HG03045 (cell line): ENCODE measurements around the gene MAMLD1.

Experiments used
- ATAC-seq: cut with Tn5 transposase; IDR thresholded peaks from one replicate; pipeline ENCODE4 v1.9.1; 2021; ENCODE audit warnings: mild to moderate bottlenecking, moderate library complexity; ENCODE audit not compliant: unreplicated experiment

The MAMLD1 gene

GRCh38 chrX:150352581-150352980, 10.5 kb upstream of the MAMLD1 start:
- ATAC-seq, result no peak

DNA sequence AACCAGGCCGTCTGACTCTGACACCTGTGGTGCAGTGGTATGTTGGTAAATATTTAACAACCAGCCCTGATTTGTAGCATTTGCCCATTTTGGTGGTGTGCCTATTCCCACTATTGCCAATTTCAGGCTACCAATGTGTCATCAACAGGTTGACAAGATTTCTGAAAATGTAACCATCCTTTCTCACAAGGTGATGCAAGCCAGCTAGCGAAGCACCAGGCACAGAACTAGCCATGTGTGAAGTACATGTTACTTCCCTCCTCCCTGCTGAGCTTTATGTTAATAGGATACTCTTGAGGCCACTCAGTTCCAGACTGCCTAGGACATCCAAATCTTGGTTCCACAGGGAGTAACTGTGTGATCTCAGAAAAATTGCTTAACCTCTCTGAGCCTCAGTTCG, 7.2 kb upstream of the MAMLD1 start:
- no peak for ATAC-seq

DNA sequence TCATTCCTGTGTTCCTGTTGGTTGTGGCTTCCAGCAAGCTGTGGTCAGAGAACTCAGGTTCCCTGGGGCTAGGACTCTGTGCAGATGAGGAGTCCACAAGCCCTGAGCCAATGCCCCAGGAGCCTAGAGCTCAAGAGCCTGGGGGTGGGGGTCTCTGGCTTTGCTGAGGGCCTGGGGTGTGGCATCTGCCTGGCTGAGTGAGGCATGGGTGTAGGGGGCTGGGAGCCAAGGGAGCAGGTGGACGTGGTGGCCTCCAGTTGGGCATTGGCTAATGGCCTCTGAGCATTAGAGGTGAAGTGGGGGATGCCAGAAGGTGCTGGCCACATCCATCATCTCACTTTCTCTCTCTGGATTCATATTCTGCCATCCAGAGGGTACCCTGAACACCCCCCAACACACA, 5.3 kb upstream of the MAMLD1 start:
- no peak for ATAC-seq

- ATAC-seq, result no peak
Observed at GRCh38 chrX:150358651-150359050, 4.5 kb upstream of the MAMLD1 start.

- ATAC-seq, result no peak
Observed at GRCh38 chrX:150360331-150360730, 2.8 kb upstream of the MAMLD1 start.

DNA sequence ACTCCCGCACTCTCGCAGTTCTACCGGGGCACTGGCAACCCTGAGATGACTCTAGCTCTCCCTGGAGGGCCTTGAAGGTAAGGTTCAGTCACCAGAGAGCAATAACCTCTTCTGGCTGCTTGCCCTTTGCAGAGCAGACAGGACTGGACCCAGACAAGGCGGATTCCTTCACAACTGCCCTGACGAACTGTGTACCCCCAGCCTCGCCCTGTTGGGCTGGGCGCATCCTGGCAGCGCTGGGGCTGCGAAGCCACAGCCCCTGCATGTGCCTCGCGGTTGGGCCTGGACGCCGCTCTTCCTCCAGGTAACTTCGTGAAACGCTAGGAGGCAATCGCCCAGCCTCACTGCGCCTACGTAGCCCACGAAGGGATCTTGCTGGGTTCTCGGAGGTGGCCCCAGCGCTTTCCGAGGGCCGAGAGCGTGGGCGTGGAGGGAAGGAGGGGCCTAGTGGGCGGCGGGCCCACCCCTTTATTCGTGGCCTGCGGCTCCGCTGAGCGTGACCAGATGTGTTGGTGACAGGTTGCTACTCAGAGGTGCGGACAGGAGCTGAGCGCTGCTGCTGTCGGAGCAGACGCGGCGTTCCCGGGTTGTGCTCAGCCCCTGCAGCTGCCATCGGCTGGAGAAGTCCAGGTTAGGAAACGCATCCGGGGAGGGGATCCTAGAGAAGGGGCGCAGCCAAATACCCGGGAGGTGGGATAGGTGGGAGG, 1.9 kb upstream of the MAMLD1 start:
- ATAC-seq, result no peak

- no peak for ATAC-seq
Observed at GRCh38 chrX:150361777-150362351, 1.3 kb upstream of the MAMLD1 start.

DNA sequence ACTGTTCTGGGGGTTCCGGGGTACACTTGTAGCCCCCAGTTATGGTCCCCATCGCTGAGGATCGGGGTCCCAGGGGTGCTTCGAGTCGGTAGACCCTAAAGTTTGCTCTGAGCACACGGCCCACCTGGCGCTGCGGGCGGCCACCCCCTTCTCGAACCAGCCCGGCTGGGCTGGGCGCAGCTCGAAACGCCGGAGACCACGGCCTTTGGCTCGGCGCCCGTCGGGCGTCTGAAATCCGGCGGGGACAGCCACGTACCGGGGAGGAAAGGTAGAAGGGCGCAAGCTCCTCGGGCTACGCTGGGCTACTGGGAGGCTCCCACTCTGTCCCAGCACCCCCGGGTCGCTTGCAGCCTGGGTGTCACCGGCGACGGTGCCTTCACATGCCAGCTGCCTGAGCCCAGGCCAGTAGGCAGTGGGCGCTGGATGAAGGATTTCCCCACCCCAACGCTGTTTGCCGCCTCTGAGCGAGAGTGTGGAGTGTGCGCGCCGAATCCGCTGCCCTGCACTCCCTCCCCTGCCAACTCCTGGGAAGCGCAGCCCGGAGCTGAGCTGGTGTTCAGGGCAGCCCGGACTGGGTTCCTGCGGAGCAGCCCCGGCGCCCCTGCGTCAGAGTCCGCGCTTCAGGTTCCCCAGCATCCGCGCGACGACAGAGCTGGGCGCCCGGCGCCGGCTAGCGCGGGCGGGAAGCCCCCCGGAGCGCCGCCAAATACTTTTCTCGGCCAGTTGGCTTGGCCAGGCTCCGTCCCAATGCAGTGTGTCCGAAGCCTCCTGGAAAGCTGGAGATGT, 637 bp downstream of the MAMLD1 start:
- no peak for ATAC-seq

GRCh38 chrX:150364347-150365050, 1.4 kb downstream of the MAMLD1 start:
- no peak for ATAC-seq

DNA sequence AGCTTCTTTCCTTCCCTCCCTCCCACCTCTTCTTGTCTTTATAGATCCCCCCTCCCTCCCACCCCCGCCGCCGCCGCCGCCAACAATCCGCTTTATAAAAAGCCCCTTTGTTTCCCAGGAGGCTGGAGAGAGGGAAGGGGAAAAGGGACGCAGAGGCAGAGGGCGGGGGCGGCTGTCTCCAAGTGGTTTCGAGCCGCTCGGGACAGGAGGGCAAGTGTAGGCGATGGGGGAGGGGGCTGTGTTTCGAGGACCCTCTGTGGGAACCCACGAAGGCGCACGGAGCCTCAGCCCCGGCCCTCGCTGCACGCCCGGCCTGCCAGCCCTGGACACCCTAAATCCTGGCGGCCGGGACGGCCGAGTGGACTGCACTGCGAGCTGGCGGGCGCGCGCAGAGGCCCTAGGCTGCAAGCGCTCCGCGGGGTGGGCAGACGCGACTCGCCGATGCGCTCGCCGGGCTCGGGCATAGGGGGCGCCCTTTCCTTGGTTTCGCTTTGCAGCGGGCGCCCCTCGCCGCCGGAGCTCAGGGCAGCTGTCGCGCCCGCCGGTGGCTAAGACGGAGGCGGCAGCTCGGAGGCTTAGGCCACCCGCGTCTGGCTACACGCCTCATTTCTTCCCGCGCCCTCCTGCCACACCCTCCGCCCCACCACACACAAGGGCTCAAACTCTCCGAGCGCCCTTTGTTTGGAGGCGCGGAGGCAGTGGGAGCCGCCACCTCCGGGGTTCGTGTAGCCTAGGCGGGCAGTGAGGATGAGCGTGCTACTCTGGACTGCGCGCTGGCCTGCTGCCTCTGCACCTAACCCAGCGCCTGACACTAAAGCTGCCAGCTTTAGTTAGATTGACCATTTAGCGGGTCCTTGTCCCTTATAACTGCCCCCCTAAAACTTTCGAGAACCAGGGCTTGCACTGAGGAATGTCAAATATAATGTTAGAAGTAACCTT, 2.2 kb downstream of the MAMLD1 start:
- no peak for ATAC-seq

DNA sequence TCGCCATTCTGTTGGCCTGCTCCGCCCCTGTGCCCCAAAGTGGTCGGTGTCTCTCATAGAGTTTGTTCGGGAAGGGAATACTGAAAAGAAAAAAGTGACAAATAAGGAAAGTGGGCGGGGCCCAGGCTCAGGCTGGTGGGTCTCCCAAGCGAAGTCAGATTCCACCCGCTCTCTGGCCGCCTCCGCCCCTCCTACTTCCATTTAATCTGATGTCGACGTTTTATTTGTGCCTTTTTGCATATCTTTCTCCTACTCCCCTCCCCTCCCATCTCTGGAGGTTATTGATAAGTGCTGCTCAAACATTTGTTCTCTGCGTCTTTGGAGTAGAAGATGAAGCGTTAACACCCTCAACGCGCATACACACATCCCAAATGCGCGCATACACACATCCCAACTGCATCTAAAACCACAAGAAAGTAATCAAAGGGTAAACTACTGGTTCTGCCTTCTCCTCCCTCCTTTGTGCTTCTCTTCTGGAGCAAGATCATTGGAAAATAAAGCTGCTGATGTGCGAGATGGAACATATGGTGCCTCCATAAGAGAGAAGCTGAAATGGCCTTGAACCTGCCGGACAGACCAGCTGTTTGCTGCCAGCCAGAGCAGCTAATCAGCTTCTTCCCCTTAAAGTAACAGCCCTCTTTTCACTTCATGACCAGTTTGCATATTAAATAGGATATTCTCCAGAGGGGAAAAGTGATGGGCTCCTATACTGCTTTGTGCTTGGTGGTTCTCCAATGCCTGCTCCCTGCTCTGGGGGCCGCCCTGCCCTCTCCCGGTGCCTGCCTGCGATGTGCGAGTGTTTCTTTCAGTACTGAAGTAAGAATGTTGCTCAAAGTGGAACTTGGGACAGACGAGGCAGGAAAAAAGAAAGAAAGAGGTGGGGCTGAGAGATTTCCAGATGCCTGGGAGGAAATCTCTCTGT, 3.1 kb downstream of the MAMLD1 start:
- no peak for ATAC-seq

DNA sequence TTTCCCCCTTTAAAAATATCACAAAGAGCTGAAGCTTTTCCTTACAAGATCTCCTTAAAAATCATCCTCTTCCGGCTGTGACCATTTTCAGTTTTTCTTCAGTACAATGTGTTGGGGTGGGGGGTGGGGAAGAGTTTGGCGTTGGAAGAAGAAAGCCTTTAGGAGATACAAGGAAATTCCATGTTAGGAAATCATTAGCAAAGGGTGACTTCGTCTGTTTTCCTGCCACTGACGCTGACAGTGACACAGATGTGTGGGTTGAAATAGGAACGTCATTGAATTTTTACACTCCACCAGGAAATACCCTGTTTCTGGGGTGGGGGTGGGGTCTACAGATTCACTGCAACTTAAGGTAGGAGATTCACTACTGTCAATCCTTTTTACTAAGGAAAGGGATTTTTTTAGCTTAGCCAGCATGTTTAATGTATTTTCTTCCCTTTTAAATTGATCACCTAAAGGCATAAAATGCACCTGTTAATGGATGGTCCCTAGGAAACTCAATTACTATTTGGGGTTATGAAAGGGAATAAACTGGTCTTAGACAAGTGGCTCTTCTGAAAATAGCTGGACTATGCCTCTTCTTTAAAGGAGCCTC, 3.9 kb downstream of the MAMLD1 start:
- ATAC-seq, result no peak

DNA sequence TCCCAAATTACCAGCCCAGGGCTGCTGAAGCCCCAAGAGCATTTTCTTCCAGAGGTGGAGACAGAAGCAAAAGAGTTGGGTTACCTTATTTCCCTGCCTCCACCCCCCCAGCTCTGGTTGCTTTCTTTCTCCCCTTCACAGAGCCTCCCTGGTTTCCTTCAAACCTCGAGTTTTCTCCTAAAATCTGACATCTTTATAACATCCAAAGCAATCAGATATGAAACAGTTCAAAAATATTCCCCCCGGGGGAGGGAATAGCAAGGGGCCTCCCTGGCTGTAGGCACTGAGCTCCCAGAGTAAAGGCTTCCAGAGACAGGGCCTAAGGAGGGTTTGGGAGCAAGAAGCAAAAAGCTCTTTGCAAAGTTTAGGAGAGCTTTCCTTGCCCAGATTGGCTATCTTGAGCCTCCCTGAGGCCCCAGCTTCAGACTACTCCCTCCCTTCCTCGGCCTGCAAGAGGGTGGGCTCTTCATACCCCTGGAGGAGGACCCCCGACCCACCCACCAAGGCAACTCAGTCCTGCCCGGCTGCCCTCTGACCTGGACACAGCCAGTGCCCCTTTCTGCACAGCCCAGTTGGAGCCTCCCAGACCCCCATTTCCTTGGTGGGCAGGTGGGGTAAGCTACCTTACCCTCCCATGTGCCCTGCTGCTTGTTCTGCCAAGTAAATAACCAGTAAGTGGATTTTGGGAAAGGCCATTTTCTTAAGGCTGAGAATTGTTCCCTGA, 7.6 kb downstream of the MAMLD1 start:
- ATAC-seq, result no peak

- ATAC-seq, result no peak
Observed at GRCh38 chrX:150371877-150372276, 8.8 kb downstream of the MAMLD1 start.

DNA sequence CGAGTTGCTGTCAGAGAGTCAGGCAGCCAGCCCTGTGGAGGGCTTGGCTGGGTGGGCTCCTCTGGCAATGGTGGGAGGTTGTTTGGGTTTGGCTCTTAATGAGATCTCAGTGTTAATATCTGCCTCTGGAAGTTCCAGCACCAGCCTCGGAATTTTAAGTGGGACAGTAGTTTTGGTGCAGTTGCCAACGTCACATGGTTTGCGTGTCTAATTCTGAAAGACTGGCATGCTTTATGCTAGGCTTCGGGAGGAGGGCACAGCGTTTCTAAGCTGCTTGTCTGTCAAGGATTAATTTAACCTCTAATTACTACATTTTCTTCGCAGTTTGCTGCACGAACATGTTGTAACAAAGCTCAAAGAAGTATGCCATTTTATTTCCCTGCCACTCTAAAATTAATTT, 9.2 kb downstream of the MAMLD1 start:
- ATAC-seq, result no peak

DNA sequence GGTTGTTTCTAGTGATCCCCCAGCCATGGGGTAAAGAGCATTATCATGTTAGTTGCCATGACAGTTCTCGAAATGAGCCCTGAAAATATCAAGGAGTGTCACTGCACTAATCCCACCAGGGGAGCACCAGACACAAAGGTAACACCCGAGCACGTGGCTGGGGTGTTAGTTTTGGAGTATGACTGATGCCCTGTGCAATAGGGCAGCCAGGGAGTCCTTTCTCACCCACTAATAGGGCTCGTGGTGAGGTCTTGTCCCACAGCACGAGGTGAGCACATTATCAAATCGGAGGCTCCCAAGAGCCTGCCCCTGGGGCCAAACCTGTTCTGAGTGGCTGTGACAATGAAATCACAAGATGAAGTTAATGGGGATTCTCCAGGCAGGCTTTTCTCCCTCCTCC, 9.6 kb downstream of the MAMLD1 start:
- ATAC-seq, result no peak

- no peak for ATAC-seq
Observed at GRCh38 chrX:150375243-150375770, 12.2 kb downstream of the MAMLD1 start.

DNA sequence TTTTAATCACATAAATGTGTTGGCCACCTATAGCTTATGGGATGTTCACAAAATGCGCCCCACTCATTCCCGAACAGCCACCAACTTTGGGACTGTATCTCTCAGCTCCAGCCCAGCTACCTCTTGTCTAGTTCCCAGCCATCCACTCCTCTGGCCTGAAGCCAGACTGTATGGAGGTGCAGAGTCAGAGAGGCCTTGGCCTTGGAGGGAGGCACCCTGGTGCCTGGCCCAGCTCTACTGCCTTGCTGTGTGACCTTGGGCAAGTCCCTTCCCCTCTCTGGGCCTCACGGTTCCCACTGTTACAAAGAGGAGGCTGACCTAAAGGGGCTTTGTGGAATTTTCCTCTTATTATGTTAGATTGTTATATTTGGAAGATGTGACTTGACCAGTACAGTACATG, 13.9 kb downstream of the MAMLD1 start:
- ATAC-seq, result no peak
